Globus pallidus (tissue), 1 donor: Measurements from ENCODE around the gene CARNS1.

Source experiments
- DNase-seq: peaks from one replicate; pipeline ENCODE4 v3.0.0-alpha.2; 2015; ENCODE audit warnings: low spot score

Gene CARNS1

GRCh38 chr11:67415501-67416304 lies at the start of gene CARNS1:
TSS of gene CARNS1 (plus strand) at chr11:67415678. CDS start at chr11:67416200, 522 bp downstream.
- DNase-seq = no peak

- no peak for DNase-seq
These were observed 49.6 kb upstream of the CARNS1 start for GRCh38 chr11:67365736-67366444.

- no peak for DNase-seq
These were observed 48.9 kb upstream of the CARNS1 start for GRCh38 chr11:67366546-67366945.

DNA sequence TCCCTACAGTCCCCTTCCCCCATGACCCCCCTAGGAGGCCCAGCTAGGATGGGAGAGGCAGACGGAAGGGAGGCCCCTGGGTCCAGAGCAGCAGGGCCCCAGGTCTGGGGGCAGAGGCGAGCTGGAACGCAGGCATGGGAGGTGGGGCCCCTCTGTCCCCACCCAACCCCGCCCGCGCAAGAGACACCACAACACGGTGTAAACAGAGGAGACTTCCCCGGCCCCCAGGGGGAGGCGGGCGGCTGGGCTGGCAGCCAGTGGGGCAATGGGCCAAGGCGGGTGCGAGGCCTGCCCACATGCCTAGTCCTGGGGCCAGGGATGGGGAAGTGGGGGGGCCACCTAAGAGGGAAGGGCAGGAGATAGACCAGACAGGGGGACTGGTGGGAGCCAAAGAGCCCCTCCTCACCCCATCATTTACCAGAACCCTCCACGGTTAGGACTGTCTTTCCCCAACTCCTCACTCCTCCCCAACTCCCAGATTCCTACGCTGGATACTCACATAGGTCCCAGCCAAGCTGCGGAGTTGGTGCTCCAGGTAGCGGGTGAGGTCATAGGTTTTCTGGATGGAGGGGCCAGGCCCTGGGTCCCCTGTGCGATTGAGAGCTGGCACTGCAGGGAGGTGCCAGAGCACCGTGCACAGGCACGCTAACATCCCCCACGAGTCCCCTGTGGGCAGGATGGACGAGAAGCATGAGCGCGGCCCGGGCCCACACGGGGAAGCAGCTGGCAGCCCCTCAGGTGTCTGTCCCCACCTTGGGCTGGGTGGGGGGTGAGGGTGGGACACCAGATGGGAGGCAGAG lies 48.3 kb upstream of the CARNS1 start:
- DNase-seq = no peak

DNA sequence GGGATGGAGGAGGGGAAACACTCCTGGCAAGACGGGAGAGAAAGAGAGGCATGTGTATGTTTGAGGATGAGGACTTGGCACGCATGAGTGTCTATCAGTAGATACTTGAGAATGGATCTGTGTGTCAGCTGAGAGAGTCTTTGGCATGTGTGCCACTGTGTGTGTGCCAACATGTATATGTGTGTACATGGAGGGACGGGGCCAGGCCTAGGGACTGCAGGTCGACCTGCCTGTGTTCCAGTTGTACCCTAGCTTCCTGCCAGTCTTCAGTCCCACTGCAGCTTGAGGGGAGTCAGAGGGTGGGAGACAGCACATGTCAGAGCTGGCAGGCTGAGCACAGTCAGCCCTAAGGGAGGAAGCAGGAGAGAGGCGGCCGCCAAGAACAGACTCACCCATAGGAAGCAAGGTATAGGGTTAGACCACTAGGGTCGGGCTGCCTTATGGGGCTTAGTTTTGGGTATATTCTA lies 47.7 kb upstream of the CARNS1 start:
- DNase-seq = no peak

DNA sequence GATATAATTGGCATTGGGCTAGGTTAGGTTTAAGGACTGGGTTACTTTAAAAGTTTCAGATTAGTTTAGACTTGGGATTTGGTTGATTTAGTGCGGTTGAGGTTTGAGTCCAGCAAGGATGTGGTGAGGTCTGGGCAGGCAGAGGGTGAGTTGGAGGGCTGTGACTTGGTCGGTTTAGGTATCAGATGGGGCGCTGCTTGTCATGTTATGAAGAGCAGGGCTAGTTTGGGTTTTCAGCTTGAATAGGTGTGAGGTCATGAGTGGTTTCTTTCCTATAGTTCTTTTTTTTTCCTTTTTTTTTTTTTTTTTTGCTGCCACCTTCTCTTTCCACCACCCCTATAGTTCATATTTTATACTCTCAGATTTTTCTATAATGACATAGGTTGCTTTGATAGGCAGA lies 46.9 kb upstream of the CARNS1 start:
- DNase-seq = no peak

- no peak for DNase-seq
These were observed 46.2 kb upstream of the CARNS1 start for GRCh38 chr11:67369275-67369674.

DNA sequence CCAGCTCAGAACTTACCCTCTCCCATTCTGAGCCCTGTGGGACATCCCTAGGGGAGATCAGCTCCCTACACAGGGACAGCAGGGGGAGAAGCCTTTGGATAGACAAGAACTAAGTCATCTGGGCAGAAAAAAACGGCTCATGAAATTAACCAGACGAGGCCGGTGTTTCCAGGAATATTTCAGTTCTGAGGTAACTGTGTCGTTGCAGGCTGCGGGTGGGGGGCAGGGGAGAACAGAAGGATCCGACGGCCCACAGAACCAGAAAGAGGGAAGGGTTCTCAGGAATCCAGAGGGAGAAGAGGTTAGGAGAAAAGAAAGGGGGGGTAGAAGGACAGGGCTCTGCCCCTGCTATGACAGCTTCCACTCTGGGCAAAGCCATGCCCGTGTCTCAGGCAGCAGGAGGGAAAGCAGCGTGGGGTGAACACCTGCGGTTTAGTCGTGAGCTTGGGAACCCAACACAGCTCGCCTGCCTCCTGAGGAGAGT lies 45.6 kb upstream of the CARNS1 start:
- DNase-seq = no peak

DNA sequence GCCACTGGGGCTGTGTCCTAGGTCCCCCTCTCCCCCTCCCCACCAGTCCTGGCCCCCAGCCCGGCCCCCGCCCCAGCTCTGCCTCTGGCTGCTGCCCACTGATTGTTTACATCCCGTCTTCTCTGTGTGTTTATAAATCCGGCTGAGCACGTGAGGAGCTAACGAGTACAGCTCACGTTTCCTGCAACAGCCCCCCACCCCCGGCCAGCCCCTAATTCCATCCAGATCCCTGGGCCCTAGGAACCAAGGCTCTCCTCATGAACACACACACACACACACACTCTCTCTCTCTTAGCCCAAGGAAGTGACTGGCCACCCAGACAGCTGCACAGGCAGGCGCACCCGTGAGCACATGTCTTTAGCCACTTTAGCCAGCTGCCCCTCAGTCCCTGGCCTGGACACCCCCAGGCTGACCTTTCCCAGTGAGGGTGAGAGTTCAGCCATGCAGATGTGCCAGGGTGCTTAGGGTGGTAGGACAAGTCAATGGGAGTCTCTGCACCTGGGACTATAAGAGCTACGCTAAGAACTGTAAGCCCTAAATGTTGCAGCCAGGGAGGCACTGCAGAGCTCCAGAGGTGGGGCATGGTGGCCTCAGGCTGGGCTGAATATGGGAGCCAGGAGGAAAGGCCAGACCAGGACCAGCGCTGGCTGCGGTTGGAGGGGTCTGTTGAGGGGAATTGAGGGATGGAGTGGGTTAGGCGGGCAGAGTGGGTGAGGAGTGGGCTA lies 45.0 kb upstream of the CARNS1 start:
- no peak for DNase-seq

DNA sequence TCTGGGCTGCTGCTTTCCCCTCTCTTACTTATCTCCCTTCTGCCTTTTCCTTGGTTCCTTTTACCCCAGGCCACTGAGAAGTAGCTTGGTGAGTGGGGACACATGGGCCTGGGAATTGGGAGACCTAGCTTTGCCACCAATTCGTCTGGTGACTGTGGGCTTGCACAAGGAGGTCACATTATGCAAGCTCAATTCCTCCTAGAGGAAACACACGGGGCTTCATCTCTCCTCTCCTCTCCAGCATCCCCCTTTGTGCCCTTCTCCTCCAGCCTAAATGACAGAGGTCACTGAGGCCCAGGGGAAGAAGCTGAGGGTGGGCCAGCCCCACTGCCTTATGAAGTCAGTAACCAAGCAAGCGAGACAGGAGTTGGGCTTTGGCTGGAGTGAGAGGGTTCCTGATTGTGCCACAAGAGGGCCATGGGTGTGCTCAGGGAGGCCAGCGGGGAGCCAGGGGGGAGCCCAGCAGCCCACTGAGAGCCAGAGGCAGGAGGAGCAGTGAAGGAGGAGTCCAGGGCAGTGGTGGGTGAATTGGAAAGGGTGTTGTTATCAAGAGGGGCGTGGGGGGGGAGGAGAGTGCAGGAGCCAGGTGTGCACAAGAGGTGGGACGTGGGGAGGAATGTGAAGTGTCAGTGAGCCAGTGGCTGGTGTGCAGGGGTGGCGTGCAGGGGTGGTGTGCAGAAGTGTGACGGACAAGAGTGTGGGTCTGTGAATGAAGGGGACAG lies 44.1 kb upstream of the CARNS1 start:
- DNase-seq = no peak

DNA sequence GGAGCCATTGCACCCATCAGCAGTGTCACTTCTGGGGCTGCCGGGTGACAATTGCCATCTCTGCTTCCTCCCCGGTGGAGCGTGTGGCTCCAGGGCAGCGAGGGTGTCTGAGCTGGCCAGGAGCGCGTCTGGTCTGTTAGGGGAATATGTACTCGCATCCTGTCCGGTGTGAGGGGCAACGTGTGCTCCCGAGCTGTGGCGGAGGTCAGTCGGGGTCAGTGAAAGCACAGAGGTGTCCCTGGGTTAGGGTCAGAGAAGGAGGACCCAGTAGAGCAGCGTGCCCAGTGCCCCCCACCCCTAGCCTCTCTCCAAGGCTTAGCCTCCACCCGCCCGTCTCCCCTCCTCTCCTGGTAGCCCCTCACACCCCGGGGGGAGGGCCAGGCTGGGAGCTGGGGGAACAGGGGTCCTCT lies 43.6 kb upstream of the CARNS1 start:
- no peak for DNase-seq

DNA sequence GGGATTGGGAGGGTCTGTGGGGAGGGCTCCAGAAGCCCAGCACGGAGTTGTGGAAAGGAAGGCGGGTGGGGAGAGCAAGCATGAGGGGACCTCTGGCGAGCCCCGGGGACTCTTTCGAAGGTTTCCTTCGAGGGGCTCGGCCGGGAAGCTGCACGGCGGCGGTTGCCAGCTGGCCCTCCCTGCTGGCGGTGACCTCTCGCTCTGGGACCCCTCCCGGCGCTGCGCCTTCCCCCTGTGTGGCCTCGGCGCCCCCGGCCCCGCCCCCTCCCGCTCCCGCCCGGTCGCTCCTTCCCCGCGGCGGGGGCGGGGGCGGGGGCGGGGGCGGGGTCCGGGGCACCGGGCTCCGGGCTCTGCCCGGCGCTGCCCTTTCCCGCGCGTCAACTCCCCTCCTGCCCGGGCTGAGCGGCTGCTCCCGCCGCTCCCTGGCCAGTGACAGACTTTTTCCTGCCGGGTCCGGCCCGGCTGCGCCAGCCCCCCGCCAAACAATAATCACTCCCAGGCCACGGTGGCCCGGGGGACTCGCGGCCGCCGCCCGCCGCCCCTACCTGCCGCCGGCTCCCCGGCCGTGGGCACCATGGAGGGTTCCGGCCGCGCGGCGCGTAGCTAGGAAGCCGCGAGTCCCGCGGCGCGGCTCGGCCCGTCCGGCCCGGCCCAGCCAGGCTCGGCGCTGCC lies 43.0 kb upstream of the CARNS1 start:
- DNase-seq = no peak

DNA sequence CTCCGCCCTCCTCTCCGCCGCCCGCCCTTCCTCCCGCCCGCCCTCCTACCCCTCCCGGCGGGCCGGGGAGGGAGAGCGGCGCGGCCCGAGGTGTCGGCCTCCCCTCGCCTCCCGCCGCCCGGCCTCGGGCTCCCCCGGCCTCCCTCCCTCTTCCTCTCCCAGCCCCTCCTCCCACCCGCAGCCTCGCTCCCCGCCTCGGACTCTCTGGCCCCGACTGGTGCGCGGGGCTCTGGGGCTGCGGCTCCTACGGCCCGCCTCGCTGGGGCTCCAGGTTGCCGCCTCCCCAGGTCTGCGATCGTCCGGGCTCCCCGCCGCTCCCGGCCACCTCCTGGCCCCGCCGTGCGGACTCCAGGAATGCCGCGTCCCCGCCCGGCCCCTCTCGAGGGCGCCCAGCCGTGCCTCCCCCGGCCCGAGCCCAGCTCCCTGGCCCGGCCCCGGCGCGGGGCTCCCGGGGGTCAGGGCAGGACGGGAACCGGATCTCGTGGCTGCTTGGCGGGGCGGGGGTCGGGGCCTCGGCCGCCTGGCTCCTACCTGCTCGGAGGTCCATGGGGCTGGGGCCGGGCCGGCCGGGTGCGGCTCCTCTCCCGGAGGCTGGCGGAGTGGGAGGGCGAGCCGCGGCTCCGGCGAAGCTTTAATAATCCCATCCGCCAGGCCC lies 42.4 kb upstream of the CARNS1 start, which contains the start of gene CLCF1:
Gene CLCF1 (minus strand): TSS at position 606 of the 655 bp plus-strand sequence. CDS start 59 bp downstream, at position 547.
- DNase-seq = no peak

- no peak for DNase-seq
These were observed 41.6 kb upstream of the CARNS1 start for GRCh38 chr11:67373648-67374570.

DNA sequence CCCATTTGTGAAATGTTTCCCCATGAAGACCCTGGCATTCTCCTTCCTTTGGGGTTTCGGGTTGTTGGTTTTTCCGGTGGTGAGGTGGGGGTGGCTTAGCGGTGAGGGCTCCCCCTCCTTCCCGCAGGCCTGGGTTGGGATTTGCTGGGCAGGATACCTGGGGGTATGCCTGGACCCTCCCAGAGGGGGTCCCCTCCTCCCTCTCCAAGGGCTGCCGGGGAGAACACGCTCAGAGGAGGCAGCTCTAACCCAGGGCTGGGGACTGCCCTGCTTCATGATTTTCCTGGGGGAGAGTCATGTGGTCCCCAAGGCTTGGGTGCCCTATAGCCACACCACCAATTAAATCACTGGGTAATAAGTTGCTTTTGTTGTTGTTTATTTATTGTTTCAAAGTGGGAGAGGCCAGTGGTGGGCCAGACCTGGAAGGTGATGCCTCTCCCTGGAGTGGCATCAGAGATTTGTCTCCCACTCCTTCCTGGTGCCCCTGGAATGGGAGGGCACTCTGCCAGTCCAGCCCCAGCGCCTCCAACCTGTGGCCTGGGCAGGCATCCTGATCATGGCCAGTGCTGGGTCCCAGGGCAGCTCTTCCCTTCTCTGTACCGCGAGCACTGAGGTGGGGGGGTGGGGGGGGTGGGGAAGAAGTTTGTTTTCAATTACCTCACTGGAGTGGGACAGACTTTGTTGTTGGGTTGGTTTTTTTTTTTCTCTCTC lies 40.8 kb upstream of the CARNS1 start:
- DNase-seq = no peak

DNA sequence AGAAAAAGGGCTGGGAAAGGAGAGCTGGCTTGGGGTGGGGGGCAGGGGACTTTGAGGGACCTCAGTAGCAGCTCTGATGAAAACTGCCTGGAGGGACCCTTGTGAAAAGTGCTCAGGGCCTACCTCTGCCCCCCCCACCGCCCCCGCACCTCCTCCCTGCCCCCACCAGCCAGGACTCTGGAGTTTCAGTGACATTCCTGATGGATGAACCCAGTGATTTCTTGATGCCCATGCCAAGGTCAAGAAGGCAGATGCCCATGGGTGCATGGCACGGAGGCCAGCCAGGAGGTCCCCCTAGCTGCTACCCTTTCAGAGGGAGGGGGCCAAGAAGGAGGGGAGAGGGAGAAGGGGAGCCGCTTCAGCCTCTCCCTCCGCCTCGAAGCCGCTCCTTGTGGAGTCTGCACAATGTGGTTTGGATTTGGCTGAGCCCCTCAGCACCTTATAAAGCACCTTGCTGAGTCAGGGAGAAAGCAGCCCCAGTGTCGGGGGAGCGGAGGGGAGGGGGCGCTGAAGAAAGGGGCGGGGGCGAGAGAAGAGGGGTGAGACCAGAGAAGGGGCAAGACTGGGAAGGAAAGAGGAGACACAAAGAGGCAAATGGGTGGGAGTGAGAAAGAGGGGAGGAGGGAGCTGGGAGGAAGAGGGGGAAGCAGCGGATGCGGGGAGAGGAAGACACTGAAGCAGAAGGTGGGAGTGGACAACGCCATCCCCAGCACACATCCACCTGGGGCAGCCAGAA lies 40.0 kb upstream of the CARNS1 start:
- DNase-seq = no peak
